HG03060 (cell line): Measurements from ENCODE around the gene ARHGEF35.
A peak's percentile ranks its signal among the peaks of the same experiment; 100 is the strongest.
"Not testable (repeated sequence)": the region's sequence is repeated elsewhere in the genome, so short reads cannot be mapped to it uniquely, and the experiment has no call there.

Experiments
- ATAC-seq: cut with Tn5 transposase; IDR thresholded peaks from one replicate; pipeline ENCODE4 v1.9.1; 2021; ENCODE audit warnings: low read depth, moderate number of reproducible peaks; ENCODE audit not compliant: unreplicated experiment

The ARHGEF35 gene

DNA sequence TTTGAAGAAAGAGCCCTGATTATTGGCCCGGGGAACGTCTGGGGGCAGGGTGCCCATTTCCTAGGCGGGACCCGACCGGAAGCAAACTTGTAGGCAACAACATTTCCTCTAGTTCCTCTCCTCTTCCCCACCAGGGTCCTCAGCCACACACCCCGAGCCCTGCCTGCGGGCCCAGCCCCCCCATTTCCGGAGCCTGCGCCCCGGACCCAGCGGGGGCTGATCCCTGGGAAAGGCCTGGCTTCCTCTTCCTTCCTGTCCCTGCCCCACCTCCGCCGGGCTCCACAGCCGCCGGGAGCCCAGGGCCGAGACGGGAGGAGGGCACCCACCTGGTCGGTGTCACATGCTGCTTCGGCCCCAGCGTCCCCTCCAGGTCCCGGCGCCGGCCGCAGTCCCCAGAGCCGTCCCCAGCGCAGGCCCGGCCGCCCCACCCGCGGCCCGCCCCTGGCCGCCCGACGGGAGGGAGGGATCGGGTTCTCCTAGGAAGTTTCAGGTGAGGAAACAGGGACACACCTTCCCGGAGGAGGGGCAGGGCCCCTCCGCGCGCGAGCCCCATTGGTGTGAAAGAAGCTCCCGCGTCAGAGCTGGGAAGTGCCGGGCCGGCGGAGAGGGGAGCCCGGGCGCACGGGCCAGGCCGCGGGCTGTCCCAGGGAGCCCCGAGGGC lies at the start of gene ARHGEF35:
ARHGEF35 (minus strand) TSS at position 622 of the 661 bp plus-strand sequence. CDS start 7,450 bp downstream, outside the sequence.
- peak; percentile 31 for ATAC-seq

DNA sequence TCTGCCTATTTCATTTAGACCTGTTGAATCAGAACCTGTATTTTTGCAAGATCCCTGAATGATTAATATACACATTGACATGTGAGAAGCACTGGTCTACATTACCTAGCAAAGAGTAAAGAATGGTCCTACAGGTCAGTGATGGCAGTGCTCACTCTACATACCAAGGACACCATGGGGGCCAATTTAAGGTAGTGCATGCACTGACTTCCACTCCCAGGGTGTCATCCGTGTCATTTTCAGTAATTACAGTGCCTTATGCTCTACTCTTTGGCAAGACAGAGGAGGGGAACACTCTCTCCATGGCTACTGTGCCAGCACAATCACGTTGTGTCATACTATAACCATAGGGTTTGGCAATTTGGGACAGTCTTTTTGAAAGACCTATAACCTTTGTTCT lies 49.7 kb upstream of the ARHGEF35 start:
- ATAC-seq = not testable (repeated sequence)

DNA sequence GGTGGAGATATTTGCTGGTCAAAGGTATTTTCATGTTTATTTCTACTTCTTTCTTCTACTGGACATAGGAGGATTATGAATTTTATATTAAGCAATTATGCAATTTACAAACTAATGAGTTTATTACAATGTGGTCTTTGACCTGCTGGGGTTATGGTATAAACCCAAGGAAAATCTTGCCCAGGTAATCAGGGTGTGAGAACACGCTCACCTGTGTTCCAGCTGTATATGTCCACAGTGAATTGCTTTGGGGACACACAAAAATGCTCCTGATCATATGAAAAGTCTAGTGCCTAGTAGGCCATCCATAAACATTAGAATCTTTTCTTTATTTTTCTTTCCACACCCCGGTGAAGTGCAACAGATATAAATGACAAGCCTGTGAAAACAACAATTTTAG lies 43.7 kb upstream of the ARHGEF35 start, which contains the start of gene OR2A42:
OR2A42 (minus strand) TSS at position 241 of the 400 bp plus-strand sequence. CDS start 6,762 bp downstream, outside the sequence.
- ATAC-seq = not testable (repeated sequence)

DNA sequence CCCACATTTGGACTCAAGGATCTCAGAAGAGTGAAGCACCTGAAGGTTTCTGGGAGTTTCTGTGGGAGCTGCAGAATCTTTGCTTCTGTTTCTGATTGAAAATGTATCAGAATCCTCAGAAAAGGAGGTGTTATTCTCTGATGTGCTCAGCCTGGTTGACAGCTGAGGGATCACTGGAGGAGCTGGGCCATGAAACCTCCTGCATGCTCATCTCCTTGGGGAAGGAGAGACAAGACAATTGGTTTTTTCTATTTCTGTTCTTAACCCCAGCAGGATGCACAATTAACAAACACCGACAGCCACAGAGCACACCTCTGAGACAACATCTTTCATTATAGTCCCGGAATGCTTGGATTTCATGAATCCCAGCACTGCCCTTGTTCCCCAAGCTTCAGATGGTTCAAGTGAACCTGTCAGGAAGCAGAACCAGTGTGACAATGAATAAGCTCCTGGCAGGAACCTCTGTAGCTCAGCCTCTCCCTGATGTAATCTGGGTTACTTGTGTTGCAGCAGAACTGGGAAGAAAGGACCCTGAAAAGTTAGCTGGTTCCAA lies 43.0 kb upstream of the ARHGEF35 start:
- not testable (repeated sequence) for ATAC-seq

DNA sequence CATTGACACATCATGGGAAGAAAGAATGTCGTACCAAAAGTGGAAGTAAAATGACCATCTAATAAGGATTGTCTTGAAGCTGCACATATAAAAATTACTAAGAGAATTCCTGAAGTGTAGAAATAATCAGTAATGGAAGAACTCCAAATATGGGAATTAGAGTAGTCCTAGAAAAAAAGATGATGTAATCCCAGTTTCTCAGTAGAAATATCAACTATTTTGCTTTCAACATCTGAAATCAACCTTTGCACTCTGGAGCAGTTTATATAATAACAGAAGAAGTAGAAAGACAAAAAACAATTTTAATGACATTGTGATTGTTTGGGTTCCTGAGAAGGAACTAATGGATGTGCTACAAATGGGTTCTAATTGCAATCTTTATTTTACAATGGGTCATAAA lies 37.4 kb upstream of the ARHGEF35 start:
- ATAC-seq = not testable (repeated sequence)

DNA sequence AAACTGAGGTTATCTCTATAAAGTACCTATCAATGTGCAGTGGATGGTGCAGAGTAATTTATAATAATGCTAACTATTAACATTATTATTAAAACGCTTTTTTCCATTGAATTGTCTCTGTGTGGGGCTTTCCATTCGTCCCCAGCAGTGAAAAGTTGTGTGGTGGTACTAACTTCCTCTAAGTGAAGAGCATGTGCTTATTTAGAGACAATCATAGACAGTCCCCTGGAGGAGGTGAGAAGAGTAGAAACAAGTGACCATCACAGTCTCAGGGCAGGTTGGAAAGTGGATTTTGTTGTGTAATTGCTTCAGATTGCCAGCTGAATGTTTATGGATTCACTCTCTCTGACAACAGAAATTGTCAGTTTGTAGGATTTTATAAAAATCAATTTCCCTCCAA lies 35.4 kb upstream of the ARHGEF35 start:
- not testable (repeated sequence) for ATAC-seq

DNA sequence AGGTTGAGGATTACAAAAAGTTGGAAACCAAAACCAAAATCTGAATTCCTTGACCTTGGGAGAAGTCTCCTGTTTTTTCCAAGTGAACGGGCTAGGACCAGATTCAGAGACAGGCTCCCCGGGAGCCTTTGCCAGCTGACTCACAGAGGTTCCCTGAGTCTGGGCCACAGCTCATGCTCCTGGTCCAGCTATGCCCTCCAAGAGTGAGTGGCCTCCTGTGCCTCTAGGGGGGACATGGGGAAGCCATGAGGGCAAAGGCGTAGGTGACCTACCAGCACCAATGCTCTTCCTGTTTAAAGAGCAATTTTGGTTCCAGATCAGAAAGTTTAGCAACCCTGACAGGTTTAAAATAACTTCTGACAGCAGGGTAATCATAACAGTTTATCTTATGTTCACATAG lies 33.2 kb upstream of the ARHGEF35 start:
- not testable (repeated sequence) for ATAC-seq

DNA sequence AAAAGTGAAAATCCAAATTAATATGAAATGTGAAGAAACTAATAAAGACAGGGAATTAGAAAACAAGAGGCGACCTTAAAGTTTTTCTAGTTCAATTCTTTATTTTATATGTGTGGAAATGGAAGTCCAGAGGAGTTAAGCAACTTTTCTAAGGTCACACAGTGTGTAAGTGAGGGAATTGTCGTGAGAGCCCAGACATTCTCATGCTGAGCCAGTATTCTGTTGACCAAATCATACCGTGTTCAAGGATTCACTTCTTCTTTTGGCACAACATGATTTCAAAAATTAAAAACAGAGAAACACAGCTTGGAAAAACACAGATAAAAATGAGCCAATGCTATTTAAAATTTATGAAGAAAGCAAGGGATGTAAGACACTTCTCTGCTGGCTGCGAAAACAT lies 31.2 kb upstream of the ARHGEF35 start:
- not testable (repeated sequence) for ATAC-seq

DNA sequence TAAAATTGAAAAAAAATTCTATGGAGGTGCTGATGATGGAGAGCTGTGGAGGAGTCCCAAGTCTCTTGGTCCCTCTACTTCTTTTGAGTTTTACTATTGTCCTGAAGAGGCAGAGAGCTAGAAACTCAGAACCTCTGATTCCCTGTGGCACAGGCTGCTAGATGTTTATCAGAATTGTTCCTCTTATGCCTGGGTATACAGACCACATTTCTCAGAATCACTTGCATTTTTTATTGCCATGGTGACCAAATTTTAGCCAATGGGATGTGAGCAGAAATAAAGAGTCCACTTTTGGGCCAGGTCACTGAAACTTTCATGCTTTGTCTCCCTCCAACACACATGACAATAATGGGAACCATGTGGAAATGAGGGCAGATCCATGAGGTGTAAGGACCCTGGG lies 28.0 kb upstream of the ARHGEF35 start:
- ATAC-seq = not testable (repeated sequence)

DNA sequence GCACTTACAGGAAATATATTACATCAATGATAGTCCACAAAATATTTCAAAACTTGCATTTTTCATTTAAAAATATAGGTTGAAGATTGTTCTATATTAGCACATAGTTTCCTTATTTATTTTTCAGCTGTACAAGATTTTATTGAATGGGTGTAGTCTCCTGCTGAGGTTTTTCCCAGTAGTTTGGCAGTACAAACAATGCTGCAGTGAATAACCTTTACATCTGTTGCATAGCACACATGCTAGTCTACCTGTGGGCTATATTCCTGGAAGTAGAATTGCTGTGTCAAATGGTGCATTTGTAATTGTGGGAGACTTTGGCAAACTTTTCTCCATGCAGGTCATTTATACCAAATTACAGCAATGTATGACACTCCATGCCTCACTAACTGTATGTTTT lies 24.9 kb upstream of the ARHGEF35 start:
- not testable (repeated sequence) for ATAC-seq

DNA sequence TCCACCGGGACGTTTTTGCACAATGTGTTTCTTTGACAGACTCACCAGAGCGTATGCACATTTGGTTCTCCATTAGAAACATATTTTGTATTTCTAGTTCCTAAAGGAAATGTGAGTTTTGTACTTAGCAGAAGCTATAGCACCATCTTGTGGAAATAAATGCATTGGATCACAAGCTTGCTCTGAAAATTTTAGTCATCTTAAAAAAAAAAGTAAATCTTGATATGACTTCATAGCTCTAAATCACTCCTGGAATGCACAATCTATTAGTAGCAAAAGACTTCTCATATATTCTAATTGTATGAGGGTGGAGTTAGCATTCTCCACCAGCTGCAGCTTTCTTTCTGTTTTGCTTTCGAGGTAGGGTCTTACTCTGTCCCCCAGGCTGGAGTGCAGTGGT lies 23.5 kb upstream of the ARHGEF35 start:
- ATAC-seq = not testable (repeated sequence)

DNA sequence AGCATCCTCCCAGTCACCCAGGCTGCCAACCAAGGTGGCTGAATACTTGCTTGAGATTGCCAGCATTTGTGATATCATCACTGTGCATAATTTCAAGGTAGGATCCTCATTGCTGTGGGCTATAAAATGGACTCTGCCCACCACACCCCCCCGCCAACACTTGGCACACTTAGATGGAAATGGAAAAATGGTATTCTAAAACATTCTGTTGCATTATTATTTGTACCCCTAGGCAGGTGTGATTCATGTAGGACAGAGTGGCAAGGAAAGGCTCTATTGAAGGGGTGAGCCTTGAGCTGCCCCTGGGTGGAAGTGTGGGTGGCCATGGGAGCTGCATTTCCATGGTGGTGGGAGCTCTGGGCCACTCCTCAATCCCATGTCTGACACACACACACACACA lies 22.9 kb upstream of the ARHGEF35 start:
- not testable (repeated sequence) for ATAC-seq

DNA sequence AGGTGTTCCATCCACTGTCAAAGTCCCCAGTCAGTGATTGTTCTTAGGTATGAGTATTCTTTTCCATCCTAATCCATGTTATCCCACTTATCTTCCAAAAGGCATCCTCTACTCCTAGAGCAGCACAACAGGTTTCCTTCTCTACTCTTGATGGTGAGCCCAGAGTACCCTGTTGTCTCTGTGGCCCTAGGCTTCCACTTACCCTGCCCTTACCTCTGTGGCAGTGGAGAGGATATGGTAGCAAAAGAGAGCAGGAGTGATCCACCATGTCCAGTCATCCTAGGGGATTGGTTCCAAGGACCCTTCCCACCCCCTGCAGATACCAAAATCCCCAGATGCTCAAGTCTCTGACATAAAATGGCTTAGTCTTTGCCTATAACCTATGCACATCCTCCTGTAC lies 21.6 kb upstream of the ARHGEF35 start:
- not testable (repeated sequence) for ATAC-seq

DNA sequence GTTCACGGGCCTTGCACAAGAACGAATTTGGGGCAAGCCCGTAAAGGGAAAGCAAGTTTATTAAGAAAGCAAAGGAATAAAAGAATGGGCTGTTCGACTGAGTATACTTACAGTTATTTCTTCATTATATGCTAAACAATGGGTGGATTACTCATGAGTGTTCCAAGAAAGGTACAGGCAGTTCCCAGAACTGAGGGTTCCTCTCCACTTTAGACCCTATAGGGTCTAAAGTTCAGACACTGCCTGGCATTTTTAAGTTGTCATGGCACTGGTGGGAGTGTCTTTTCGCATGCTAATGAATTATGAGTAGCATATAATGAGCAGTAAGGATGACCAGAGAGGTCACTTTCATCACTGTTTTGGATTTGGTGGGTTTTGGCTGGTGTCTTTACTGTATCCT lies 9.7 kb upstream of the ARHGEF35 start:
- not testable (repeated sequence) for ATAC-seq

DNA sequence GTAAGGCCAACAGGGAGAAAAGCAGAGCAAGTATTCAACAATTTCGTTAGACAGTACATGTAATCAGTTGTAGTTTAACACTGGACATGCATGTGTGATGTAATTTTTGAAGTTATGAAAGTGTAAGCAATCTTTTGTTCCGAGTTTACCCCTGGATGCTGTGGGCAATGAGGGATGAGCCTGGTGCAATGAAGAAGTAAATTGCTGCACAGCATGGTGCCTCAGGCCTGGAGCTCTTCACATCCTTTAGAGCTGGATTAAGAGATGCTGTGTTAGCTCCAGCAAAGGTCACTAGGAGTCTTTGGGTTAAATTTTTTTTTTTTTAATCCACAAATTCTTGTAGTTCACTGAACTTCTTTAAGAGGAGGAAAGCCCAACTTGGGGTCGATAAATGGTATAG lies 7.5 kb upstream of the ARHGEF35 start:
- not testable (repeated sequence) for ATAC-seq

DNA sequence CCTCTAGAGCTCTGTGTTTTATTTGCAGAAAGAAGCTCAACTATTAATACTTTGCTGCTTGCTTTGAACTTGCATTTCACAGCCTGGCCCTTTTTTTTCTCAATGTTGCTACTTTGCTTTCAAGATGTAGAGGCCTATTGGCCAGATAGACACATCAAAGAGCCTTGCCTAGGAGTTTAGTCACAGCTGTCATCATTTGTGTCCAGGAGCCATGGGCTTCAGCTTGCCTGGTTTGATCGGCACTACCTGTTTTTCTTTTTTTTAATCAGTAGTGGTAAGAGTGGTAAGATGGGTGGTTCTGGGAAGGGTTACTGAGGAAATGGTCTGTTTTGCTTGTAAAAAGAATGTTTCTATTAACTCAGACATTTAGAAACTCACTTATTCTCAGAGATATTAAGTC lies 6.3 kb upstream of the ARHGEF35 start:
- ATAC-seq = peak; percentile 15

DNA sequence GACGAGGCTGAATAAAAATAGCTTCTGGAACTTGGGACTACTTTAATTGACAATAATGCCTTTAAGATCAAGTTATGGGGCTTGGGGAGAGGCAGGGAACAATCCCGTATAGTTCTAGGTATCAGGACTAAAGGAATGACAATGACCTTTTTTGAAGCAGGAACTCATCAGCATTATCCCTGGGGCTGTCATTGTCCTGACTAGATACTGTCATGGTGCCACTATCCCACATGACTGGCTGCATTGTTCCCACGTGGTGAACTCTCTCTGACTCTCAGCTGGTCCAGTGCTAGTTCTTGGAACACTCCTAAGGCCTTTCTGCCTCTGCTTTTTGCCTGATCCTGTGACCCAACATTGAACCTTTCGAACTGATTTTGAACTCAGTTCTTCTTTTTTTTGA lies 3.3 kb upstream of the ARHGEF35 start:
- ATAC-seq = not testable (repeated sequence)

DNA sequence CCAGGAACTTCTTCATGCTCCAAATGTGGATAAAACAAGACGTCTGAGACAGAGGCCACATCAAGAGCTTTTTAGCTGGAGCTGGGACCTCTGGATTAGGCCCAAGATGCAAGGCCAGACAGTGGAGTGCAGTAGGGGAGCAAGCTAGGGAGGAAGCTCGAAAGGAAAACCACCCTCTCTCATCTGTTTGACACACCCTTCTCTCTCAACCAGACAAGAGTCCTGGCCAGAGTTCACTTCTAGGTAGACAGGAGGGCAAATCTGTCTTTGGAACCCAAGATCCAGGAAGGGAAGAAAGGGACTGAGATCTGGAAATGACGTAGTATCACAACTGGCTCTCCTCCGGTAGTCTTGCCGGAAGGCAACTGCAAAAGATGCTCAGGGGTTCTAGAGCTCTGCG lies 1.2 kb downstream of the ARHGEF35 start:
- not testable (repeated sequence) for ATAC-seq

DNA sequence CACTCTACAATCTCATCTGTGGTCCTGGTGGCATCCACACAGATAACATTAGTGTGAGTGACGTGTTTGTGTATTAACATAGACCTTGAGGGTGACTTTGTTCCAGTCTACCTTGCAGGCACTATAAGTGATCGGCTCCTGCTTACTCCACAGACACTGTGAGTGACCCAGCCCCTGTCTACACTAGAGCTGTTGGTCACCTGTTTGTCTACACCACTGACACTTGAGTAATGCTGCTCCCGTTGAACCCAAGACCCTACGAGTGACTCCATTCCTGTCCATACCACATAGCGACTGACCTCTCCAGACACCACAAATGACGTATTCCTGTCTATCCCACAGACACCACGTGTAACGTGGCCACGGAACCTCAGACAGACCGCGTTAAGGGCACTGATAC lies 1.9 kb downstream of the ARHGEF35 start:
- ATAC-seq = not testable (repeated sequence)

DNA sequence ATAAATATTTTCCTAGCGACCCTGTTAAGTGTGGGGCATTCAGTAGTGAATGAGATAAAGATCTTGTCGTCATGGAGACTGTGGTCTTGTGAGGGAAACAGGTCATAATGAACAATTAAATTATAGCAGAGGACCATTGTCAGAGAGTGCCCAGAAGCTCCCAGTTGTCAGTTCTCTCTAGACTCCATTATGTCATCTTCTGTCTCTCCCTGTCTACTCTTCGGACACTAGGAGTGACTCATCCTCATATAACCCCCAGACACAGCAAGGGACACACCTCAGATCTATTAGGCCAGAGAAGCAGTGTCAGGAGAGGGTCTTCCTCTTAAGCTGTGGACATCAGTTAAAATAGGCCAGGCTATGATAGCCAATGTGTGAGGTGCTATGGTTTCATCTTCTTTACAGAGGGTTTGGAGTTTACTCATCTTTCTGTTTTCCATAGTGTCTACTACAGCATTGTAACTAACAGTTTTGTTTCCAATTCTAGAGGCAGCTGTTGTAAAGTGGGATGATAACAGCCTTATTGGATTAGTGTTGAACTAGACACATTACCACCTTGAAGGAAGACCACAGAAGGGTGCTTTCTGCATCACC lies 7.0 kb downstream of the ARHGEF35 start:
- ATAC-seq = not testable (repeated sequence)

DNA sequence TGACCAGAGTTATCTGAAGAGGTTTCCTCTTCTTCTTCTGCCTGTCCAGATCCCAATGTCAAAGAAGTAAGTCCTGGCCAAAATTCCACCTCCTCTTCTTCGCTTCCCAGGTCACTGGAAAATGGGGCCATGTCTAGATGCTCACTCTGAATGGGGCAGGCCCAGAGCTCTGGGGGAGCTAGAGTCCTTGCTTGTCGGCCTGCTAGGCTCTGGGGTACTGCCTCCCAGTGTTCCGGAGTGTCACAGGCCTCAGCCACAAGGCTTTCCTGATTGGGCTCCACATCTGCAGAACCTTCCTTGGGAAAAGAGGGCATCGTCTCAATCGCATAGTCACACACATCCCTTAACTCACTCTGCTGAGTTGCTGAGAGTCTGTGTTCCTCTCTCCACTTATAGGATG lies 7.8 kb downstream of the ARHGEF35 start:
- not testable (repeated sequence) for ATAC-seq

DNA sequence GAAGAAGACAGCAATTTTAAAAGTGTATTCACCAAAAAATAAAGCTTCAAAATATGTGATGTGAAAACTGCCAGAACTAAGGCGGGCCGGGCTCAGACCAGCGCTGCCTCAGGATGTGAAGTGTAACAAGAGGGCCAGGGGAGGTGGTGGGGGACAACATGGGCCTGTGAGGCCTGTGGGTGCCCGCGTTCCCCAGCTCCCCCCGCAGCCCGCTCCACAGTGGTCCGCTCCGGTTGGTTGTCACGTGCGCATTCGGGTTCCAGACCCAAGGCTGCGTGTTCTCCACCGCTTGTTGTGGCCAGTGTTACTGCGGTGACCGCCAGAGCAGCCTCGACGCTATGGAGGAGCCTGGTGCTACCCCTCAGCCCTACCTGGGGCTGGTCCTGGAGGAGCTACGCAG lies 12.5 kb downstream of the ARHGEF35 start, which contains the start of gene CTAGE4:
CTAGE4 (plus strand) TSS at position 301 of the 400 bp plus-strand sequence; CDS start at position 339, 38 bp downstream.
- not testable (repeated sequence) for ATAC-seq
